OCI-LY7 (cell line): ENCODE measurements around the gene NGB. TPM values are rescaled to one million over a fixed set of nuclear protein-coding genes. Genes with fewer than 3 reads are reported as not detected.

ENCODE experiments used
- BruUV-seq: library from RNA; stranded (reverse); fragments of 400-500 nt; replicated peaks from 2 replicates; lab custom pipeline; 2021; lab: Mats Ljungman, UMichigan
- CTCF ChIA-PET: fragments of 300-600 bp; sonication (Branson Sonifier 250); formaldehyde crosslinking; loops from one replicate; lab custom pipeline; 2022; ENCODE audit warnings: antibody characterized with exemption; ENCODE audit not compliant: unreplicated experiment; lab: Charles Lee
- POLR2A ChIA-PET: fragments of 300-600 bp; sonication (Branson Sonifier 250); formaldehyde crosslinking; loops from one replicate; lab custom pipeline; 2022; ENCODE audit warnings: antibody characterized with exemption; lab: Charles Lee
- DNase-seq: peaks from one replicate; pipeline ENCODE4 v3.0.0-alpha.2; 2015; ENCODE audit warnings: low spot score
- H2AFZ ChIP-seq: fragments of 200-600 bp; sonication (generic), shearing (Covaris generic); 2 replicates; pipeline ENCODE4 v1.6.1; 2014; ENCODE audit warnings: mild to moderate bottlenecking, antibody characterized with exemption, low read length, moderate library complexity
- H3K27ac ChIP-seq: fragments of 200-600 bp; sonication (generic); 2 replicates; pipeline ENCODE4 v1.5.1; 2014; ENCODE audit warnings: mixed run types, low read depth, mild to moderate bottlenecking, moderate library complexity, low read length, inconsistent platforms; ENCODE audit not compliant: poor library complexity, severe bottlenecking
- H3K36me3 ChIP-seq: fragments of 200-600 bp; sonication (generic); 2 replicates; pipeline ENCODE4 v1.6.1; 2014; ENCODE audit warnings: mild to moderate bottlenecking, antibody characterized with exemption, low read length, moderate library complexity, mixed read lengths; ENCODE audit not compliant: insufficient read depth
- H3K4me1 ChIP-seq: fragments of 200-600 bp; sonication (generic); 2 replicates; pipeline ENCODE4 v1.5.1; 2014; ENCODE audit warnings: mild to moderate bottlenecking, low read length; ENCODE audit not compliant: insufficient read depth, poor library complexity, severe bottlenecking
- H3K4me2 ChIP-seq: fragments of 200-600 bp; sonication (generic); 2 replicates; pipeline ENCODE4 v1.6.1; 2014; ENCODE audit warnings: mild to moderate bottlenecking, low read length
- H3K4me3 ChIP-seq: fragments of 200-600 bp; sonication (generic); 2 replicates; pipeline ENCODE4 v1.5.1; 2014; ENCODE audit warnings: mild to moderate bottlenecking, low read depth, low read length; ENCODE audit not compliant: poor library complexity, severe bottlenecking
- H3K79me2 ChIP-seq: fragments of 200-600 bp; sonication (generic); 2 replicates; pipeline ENCODE4 v1.6.1; 2016; ENCODE audit warnings: low read depth, mild to moderate bottlenecking, low read length, moderate library complexity, mixed read lengths; ENCODE audit not compliant: insufficient read depth
- H3K9me2 ChIP-seq: fragments of 200-600 bp; sonication (generic); 2 replicates; pipeline ENCODE4 v1.6.1; 2016; ENCODE audit warnings: mild to moderate bottlenecking, low read length, mixed read lengths; ENCODE audit not compliant: insufficient read depth
- H3K9me3 ChIP-seq: fragments of 200-600 bp; sonication (generic); 2 replicates; pipeline ENCODE4 v1.6.1; 2014; ENCODE audit warnings: mild to moderate bottlenecking, mixed run types, low read length, mixed read lengths
- H4K20me1 ChIP-seq: fragments of 200-600 bp; sonication (generic); 2 replicates; pipeline ENCODE4 v1.6.1; 2014; ENCODE audit warnings: mild to moderate bottlenecking, antibody characterized with exemption, low read length, moderate library complexity, mixed read lengths; ENCODE audit not compliant: insufficient read depth
- EZH2phosphoT487 ChIP-seq: fragments of 200-600 bp; sonication (generic); IDR thresholded peaks from 2 replicates; pipeline ENCODE4 v1.6.1; 2018; ENCODE audit warnings: low read depth, borderline replicate concordance, mild to moderate bottlenecking, mixed run types, antibody characterized with exemption, low read length, moderate library complexity, mixed read lengths
- intact Hi-C: fragments of 100-400 bp; cut with micrococcal nuclease; formaldehyde crosslinking; loops from one replicate; pipeline ENCODE4 v1.10.0; 2022; ENCODE audit not compliant: unreplicated experiment
- total RNA-seq, 2 experiments: library from RNA; depleted of rRNA in 1 of 2; stranded (reverse); fragments of >200 nt in 1 of 2; shearing (Covaris generic) in 1 of 2; gene quantifications; 2 replicates each; pipeline ENCODE4 v1.2.3, GENCODE V29; 2014 to 2022
- TF ChIP-seq, protein P1 (sequence below): fragments of 200-600 bp; sonication (generic); conservative IDR thresholded peaks from 2 replicates; pipeline ENCODE4 v1.5.1; 2014; ENCODE audit warnings: mild to moderate bottlenecking, antibody characterized with exemption, low read length, moderate library complexity, mixed read lengths

NGB gene
- total RNA-seq, 2 experiments from 2014 or later: not detected

DNA sequence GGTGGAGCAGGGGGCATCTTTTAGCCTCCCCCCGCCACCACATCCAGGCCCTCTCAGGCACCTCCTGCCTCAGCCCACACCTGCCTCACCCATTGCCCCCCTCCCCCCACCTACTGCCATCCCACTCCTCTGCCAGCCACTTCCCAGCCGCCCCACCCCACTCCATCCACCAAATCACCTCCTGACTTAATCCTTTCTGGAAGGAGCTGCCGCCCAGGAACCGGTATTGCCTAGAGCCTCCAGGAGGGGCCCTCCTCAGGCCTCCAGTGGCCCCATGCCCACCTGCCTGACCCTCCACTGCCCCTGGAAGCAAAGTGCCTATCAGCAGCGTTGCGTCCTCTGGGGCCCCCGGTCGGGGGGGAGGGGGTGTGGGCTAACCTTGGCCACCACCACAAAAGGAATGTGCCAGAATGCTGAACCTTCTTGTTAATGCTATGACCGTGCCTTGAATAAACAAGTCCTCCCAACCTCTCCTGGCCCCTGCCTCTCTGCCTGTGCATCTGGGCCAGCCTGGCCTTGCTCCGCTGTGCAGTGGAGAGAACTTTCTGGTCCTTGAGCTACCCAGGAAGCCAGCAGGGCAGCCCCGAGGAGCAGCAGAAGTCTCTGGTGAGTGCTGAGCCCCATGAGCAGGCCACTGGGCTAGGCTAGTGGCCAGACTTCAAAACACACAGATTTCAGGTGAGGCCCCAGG is 11.8 kb downstream of the NGB start:
- H3K9me2 ChIP-seq: no peaks in the 10 kb centered on the region
- ChIA-PET POLR2A (no interaction called here), CTCF (no interaction called here)
- DNase-seq: no peak
- H3K4me3 ChIP-seq: no peak overlapping the region
- H3K79me2 ChIP-seq: no peaks in the 10 kb centered on the region
- TF ChIP-seq EZH2phosphoT487: no peak
- intact Hi-C loops: no loop called here
- no peaks in the 10 kb centered on the region for H3K9me3 ChIP-seq
- H3K27ac ChIP-seq: no peak overlapping the region
- H3K4me1 ChIP-seq: no peaks in the 10 kb centered on the region
- H3K36me3 ChIP-seq: no peaks in the 10 kb centered on the region
- H4K20me1 ChIP-seq: no peaks in the 10 kb centered on the region
- no TSS peak for BruUV-seq
- H2AFZ ChIP-seq: no peak overlapping the region
- H3K4me2 ChIP-seq: no peak overlapping the region

DNA sequence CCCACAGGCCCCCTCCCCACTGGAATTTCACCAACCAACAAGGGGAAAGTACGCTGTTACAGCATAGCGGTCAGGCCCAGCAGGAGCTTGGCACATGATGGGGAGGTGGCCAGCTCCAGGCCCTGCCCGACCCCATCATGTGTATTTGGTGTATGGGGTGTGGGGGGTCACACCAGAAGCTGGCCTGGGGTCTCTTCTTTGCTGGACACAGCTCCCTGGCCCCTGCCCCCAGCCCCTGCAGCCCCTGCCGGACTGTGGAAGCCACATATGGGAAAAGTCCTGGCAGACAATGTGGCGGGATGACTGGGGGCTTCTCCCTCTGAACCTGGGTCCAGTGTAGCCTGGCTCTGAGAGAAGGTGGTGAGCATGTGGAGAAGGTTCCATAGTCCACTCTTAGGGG is 12.4 kb downstream of the NGB start:
- TF ChIP-seq EZH2phosphoT487: no peak
- TF ChIP-seq, protein P1, sequence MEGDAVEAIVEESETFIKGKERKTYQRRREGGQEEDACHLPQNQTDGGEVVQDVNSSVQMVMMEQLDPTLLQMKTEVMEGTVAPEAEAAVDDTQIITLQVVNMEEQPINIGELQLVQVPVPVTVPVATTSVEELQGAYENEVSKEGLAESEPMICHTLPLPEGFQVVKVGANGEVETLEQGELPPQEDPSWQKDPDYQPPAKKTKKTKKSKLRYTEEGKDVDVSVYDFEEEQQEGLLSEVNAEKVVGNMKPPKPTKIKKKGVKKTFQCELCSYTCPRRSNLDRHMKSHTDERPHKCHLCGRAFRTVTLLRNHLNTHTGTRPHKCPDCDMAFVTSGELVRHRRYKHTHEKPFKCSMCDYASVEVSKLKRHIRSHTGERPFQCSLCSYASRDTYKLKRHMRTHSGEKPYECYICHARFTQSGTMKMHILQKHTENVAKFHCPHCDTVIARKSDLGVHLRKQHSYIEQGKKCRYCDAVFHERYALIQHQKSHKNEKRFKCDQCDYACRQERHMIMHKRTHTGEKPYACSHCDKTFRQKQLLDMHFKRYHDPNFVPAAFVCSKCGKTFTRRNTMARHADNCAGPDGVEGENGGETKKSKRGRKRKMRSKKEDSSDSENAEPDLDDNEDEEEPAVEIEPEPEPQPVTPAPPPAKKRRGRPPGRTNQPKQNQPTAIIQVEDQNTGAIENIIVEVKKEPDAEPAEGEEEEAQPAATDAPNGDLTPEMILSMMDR: no peak
- H3K4me2 ChIP-seq: no peak overlapping the region

DNA sequence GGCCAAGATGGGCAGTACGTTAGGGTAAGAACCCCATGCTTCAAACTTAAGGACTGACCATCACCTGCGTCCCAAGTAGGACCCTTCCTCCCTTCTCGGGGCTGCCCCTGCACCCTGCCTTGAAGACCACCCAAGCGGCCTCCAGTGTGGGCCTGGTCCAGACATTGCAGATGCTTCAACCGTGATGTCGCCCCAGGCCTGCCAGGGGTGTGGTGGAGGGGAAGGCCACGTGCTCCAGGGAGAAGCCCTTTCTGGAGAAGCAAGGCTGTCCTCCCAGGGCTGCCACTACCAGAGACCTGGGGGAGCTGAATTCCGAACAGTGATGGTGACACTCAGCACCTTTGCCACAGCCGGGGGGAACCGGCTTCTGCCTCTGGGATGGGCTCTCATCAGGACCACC is 13.3 kb downstream of the NGB start:
- Histone ChIP-seq H3K4me2 (no peak overlapping the region), H2AFZ (no peak overlapping the region), H4K20me1 (no peaks in the 10 kb centered on the region), H3K27ac (no peak overlapping the region), H3K79me2 (no peaks in the 10 kb centered on the region), H3K9me2 (no peaks in the 10 kb centered on the region), H3K9me3 (no peaks in the 10 kb centered on the region), H3K36me3 (no peaks in the 10 kb centered on the region), H3K4me1 (no peaks in the 10 kb centered on the region), H3K4me3 (no peak overlapping the region)
- TF ChIP-seq, protein P1: no peak
- no peak for TF ChIP-seq EZH2phosphoT487
- DNase-seq: no peak
- no TSS peak for BruUV-seq
- ChIA-PET POLR2A (no interaction called here), CTCF (no interaction called here)
- intact Hi-C loops: no loop called here

More for the DNA sequence above, 12.4 kb downstream of the NGB start:
- Histone ChIP-seq H3K9me3 (no peaks in the 10 kb centered on the region), H3K36me3 (no peaks in the 10 kb centered on the region), H3K4me3 (no peak overlapping the region), H3K4me1 (no peaks in the 10 kb centered on the region), H3K27ac (no peak overlapping the region), H2AFZ (no peak overlapping the region), H3K9me2 (no peaks in the 10 kb centered on the region), H3K79me2 (no peaks in the 10 kb centered on the region), H4K20me1 (no peaks in the 10 kb centered on the region)
- POLR2A ChIA-PET: no interaction called here
- CTCF ChIA-PET: no interaction called here
- no TSS peak for BruUV-seq
- intact Hi-C loops: no loop called here
- no peak for DNase-seq
